Measurements from ENCODE around the gene TIGD3.

The TIGD3 gene

GRCh38 chr11:65373839-65374580, 19.5 kb downstream of the TIGD3 start:
- no peak for DNase-seq

GRCh38 chr11:65375012-65375411, 20.5 kb downstream of the TIGD3 start:
- DNase-seq: no peak

- no peak for DNase-seq
Measured at GRCh38 chr11:65376138-65376713, 21.7 kb downstream of the TIGD3 start.

GRCh38 chr11:65377036-65377435, 22.5 kb downstream of the TIGD3 start:
- no peak for DNase-seq

DNA sequence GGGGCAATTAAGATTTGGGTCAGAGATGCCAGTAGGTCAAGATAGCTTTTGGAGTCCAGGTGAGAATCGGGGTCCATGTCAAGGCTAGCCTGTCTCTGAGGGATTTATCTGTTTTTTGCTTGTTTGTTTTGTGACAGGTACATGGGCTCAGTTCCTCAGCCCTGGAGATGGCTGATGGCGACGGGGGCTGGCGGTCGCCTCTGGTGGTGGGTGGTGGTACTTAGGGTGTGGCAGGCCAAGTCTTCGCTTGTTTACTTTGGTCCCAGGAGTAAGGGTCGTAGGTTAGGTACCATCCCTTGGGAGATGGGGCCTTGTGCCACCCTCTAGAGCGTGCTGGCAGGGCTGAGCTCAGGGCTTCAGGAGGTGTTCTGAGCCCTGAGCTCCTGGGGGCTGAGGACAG, 23.2 kb downstream of the TIGD3 start:
- DNase-seq: no peak

DNA sequence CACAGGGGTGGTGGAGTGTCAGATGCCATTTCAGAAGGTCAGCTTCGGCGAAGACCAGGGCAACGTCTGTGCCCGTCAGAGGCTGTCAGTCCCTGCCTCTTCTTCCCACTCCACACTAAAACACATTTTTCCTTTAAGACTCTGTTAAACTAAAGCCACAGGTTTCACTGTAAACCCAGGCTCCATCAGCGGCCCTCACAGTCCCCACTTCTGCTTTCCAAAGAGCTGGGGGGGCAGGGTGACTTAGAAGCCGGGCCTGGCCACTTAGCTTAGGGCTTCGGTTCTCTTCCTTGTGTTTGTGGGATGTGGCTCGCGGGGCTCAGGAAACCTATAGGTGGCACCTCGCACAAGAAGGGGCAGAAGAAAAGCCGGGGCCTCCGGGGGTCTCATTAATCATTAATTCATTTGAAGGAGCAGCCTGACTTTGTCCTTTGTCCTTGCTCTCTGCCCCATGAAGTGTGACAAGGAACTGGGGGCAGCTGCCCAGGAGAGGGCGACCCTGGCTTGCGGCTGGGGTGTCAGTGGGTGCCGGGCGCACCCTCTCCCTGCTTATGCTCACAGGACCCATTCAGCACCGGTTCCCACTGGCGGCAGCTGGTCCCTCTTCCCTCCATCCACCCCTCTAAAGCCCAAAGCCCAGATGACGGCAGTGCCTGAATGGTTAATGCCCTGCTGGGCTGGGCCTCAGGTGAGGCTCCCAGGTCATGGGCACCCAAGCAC, 23.8 kb downstream of the TIGD3 start:
- no peak for DNase-seq

- DNase-seq: no peak
Measured at GRCh38 chr11:65378928-65379638, 24.5 kb downstream of the TIGD3 start.

GRCh38 chr11:65379698-65380459, 25.3 kb downstream of the TIGD3 start:
- DNase-seq: no peak

- no peak for DNase-seq
Measured at GRCh38 chr11:65380460-65381119, 26.0 kb downstream of the TIGD3 start.

GRCh38 chr11:65381716-65382032, 27.1 kb downstream of the TIGD3 start:
- DNase-seq: no peak

GRCh38 chr11:65382033-65382803, 27.7 kb downstream of the TIGD3 start, which contains the start of gene SLC25A45:
Gene SLC25A45 (minus strand): TSS chr11:65382646. CDS start chr11:65381951, 695 bp downstream.
- peak; percentile 88 for DNase-seq

- no peak for DNase-seq
Measured at GRCh38 chr11:65382804-65383368, 28.3 kb downstream of the TIGD3 start.

- no peak for DNase-seq
Measured at GRCh38 chr11:65383778-65384177, 29.2 kb downstream of the TIGD3 start.

- no peak for DNase-seq
Measured at GRCh38 chr11:65384301-65384889, 29.8 kb downstream of the TIGD3 start.

DNA sequence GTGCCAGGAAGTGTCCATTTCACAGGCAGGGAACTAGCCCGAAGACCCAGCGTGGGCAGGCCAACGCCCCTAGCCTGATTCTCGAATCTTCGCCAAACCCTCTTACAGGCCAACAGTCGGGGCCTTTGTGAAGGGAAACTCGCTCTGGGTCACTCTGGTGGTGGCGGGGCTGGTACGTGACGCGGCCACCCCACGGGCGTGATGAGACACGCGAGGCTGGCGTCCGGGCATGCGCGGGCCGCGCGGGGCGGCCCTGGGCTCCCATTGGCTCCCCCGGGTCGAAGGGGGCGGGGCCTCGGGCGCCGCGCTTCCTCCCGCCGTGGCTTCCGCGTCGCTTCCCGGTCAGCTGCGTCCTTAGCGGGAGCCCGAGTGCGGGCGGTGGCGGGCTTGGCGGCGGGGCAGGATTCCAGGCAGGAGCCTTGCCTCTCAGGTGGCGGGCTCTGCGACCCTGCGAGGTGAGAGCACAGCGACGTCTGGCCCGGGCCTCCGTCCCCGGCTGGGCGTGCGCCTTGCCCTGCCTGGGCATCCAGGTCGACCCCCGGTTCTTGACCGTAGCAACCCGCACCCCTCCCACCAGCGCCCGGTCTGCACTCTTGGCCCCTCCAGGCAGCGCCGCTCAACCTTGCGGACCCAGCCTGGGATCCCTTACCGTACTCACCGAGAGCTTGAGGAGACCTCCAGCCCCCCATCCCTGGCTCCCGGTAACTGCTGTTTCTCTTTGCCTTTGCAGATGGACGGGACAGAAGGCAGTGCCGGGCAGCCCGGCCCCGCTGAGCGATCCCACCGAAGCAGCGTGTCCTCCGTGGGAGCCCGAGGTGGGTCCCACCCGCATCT, 32.0 kb downstream of the TIGD3 start, which contains the start of gene FRMD8:
Gene FRMD8 (plus strand): TSS at position 331 of the 834 bp plus-strand sequence. CDS start 400 bp downstream, at position 731.
- DNase-seq: no peak

DNA sequence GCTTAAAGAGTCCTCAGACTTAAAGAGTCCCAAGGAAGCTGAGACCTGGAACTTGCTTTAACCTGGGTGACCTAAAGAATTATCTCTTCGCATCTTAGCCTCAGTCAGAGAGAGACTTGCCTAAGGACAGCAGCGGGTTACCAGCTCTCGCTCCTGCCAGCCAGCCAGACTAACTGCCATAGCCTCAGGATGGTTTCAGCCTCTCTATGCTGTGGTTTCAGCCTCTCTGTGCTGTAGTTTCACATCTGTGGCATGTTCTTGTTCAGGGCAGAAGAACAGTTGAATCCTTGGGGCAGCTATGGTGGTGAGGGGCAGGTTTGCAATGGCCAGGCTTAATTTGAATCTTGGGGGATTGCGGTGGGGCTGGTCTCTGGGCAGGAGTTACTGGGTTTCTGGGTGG, 34.2 kb downstream of the TIGD3 start:
- no peak for DNase-seq

- no peak for DNase-seq
Measured at GRCh38 chr11:65389294-65389980, 34.9 kb downstream of the TIGD3 start.

DNA sequence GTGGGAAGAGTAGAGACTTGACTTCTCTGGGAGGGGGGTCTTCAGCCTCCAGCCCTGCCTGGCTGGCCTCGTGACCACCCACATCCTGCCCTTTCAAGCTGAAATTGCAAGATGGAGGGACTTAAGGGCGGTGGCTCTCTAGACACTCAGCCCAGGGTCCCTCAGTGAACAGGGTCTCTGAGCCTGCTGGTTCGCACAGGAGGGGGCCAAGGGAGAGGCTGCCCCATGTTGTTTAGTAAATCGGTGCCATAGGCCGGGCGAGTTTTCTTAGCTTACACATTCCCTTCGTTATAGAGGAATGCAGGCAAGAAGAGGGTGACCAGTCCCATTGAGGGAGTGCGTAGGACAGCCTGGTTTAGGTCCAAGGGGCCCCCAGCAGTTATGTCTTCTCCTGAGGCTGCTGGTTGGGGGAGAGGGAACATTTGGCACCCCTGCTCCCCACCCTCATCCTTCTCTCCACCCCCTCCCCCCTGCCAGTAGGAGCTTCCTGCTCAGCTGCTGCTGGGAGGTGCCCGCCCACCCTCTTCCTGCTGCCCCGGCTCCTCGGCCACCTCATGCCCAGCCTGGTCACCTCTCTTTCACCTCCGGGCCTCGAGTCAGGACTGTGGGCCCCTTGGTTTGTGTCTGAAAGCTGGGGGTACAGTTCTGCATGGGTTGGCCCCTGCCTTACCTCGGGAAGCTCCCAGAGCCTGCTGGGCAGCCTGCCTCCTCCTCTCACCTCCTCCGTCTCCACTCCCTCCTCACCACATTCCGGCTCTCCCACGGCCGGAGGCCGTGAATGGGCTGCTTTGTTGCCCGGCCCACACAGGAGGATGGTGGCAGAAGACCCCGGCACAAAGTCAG, 35.8 kb downstream of the TIGD3 start:
- no peak for DNase-seq

Data from DMS 273 treated with DMSO at 0.1 percent for 48 hours (cell line).